ENCODE data around the gene ARFGAP1. TPM values are rescaled to one million over a fixed set of nuclear protein-coding genes. Genes with fewer than 3 reads are reported as not detected.
A peak's percentile ranks its signal among the peaks of the same experiment; 100 is the strongest.

ARFGAP1 gene
- polyA plus RNA-seq, result 10 to 100 TPM; 33.3 to 76.1 TPM

DNA sequence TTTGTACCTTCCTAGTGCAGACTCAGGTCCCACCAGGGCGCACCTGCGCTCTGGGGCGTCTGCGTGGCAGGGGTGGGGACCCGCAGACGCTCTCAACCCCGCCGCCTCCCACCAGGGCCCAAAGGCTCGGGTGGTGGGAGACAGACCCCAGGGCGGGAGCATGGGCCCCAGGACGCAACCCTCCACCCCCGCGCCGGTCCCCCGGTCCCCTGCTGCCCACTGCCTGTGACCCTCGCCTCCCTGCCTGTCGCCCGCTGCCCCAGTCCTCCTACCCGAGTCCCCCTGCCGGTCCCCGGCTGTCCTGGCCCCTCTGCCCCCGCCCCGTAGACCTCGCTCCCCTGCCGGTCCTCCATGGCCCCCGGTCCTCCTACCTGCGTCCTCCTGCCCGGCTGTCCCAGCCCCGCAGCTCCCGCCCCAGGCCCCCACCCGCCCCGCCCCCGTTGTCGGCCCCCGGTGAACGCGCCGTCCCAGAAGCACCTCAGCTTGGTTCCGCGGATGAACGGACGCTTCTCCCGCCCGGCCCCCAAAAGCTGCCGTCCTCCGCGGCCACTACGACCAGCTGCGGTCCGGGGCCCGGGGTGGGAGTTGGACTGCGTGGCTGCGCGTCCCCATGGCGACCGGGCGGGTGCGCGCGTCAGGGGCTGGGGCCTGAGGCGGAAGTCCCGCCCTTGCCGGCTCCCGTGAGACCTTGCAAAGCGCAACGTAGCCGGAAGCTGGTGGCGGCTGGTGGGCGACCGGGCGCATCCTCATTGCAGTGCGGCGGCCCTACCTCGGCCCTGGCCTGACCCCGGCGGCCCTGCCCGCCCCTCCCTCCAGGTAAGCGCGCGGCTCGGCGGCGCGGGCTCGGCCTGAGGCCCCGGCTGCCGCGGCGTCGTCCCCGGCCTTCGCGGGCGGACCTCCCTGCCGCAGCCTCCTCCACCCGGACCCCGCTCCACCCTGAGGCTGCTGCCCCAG is at the start of gene ARFGAP1:
Gene ARFGAP1 (plus strand): TSS at position 709 of the 954 bp plus-strand sequence. CDS start 2,768 bp downstream, outside the sequence.
- WGBS, 2 donors, result 1% methylated on average over 57 to 97 of the region's 97 CpGs
- peak within 1 kb of the TSS; percentile 24 to 59 for H3K27ac ChIP-seq (ENCODE audit: low read depth in 2 of 2, low read length in 1 of 2)
- H3K9me3 ChIP-seq (ENCODE audit: control insufficient read depth in 2 of 2, insufficient read depth in 1 of 2, low read depth in 1 of 2, low read length in 1 of 2), result no peaks in the 10 kb centered on the region
- H3K4me3 ChIP-seq (ENCODE audit: low read depth in 1 of 2, low read length in 2 of 2), result peak within 1 kb of the TSS; percentile 98 to 99
- H3K36me3 ChIP-seq (ENCODE audit: control insufficient read depth in 2 of 2, insufficient read depth in 2 of 2, low read length in 1 of 2), result peaks cover 3 to 13% of the 10 kb centered on the region in 2 donors
- peaks cover 6 to 11% of the 10 kb centered on the region in 2 donors for H3K4me1 ChIP-seq (ENCODE audit: control insufficient read depth in 2 of 2, insufficient read depth in 2 of 2, low read length in 1 of 2)
- H3K27me3 ChIP-seq (ENCODE audit: control insufficient read depth in 1 of 2, insufficient read depth in 2 of 2, low read length in 2 of 2), result no peaks in the 10 kb centered on the region

DNA sequence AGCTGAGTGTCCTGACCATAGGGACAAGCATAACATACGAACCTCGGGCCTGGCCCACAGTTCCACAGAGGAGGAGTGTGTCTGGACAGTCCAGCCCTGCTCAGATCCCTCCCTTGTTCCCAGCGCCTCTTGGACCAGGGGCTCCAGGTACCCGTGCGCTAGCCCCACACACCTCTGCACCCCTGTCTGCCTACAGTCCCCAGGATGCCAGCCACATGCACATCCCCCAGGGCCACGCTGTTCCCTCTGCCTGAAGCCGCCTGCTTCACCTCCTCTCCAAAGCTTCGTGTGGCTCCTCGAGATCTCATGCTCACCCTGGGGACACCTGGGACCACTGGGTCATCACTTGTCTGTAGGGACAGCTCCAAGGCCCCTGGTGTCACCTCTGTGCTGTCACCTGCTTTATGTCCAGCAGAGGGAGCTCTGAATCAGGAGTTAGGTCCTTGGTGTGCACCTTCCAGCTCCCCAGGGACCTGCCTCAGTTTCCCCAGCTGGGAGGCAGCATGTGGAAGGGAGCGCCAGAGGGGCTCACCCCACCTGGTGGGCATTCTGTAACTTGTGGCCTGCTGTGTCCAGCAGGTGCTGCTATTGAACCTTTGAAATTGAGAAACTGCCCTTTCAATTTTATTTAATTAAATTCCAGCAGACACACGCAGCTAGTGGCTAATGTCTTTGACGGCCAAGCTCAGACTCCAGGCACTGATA is 49.3 kb upstream of the ARFGAP1 start:
- no peaks in the 10 kb centered on the region for H3K36me3 ChIP-seq (ENCODE audit: control insufficient read depth in 2 of 2, insufficient read depth in 2 of 2, low read length in 1 of 2)
- no peaks in the 10 kb centered on the region for H3K27me3 ChIP-seq (ENCODE audit: control insufficient read depth in 1 of 2, insufficient read depth in 2 of 2, low read length in 2 of 2)
- H3K4me1 ChIP-seq (ENCODE audit: control insufficient read depth in 2 of 2, insufficient read depth in 2 of 2, low read length in 1 of 2), result no peaks in the 10 kb centered on the region
- H3K4me3 ChIP-seq (ENCODE audit: low read depth in 1 of 2, low read length in 2 of 2), result no peak overlapping the region
- H3K9me3 ChIP-seq (ENCODE audit: control insufficient read depth in 2 of 2, insufficient read depth in 1 of 2, low read depth in 1 of 2, low read length in 1 of 2), result no peaks in the 10 kb centered on the region
- 46 to 47% methylated on average over 12 of the region's 12 CpGs for WGBS, 2 donors
- no peak overlapping the region for H3K27ac ChIP-seq (ENCODE audit: low read depth in 2 of 2, low read length in 1 of 2)

DNA sequence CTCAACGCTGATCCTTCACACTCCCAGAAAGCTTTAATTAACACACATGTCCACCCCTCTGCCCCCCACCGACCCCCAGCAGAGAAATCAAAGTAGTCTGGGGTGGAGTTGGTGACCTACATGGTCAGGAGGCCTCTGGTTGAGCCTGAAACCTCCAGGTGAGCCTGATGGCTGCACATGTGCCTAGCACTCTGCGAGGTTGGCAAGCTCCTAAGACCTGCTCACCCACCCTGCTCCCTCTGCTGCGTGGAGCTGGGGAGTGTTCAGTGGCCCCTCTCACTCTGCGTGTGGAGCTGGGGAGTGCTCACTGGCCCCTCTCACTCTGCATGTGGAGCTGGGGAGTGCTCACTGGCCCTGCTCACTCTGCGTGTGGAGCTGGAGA is 48.8 kb upstream of the ARFGAP1 start:
- no peaks in the 10 kb centered on the region for H3K27me3 ChIP-seq (ENCODE audit: control insufficient read depth in 1 of 2, insufficient read depth in 2 of 2, low read length in 2 of 2)
- no peak overlapping the region for H3K4me3 ChIP-seq (ENCODE audit: low read depth in 1 of 2, low read length in 2 of 2)
- no peak overlapping the region for H3K27ac ChIP-seq (ENCODE audit: low read depth in 2 of 2, low read length in 1 of 2)
- no peaks in the 10 kb centered on the region for H3K9me3 ChIP-seq (ENCODE audit: control insufficient read depth in 2 of 2, insufficient read depth in 1 of 2, low read depth in 1 of 2, low read length in 1 of 2)
- no peaks in the 10 kb centered on the region for H3K4me1 ChIP-seq (ENCODE audit: control insufficient read depth in 2 of 2, insufficient read depth in 2 of 2, low read length in 1 of 2)
- no peaks in the 10 kb centered on the region for H3K36me3 ChIP-seq (ENCODE audit: control insufficient read depth in 2 of 2, insufficient read depth in 2 of 2, low read length in 1 of 2)
- 78 to 79% methylated on average over 6 of the region's 6 CpGs for WGBS, 2 donors

DNA sequence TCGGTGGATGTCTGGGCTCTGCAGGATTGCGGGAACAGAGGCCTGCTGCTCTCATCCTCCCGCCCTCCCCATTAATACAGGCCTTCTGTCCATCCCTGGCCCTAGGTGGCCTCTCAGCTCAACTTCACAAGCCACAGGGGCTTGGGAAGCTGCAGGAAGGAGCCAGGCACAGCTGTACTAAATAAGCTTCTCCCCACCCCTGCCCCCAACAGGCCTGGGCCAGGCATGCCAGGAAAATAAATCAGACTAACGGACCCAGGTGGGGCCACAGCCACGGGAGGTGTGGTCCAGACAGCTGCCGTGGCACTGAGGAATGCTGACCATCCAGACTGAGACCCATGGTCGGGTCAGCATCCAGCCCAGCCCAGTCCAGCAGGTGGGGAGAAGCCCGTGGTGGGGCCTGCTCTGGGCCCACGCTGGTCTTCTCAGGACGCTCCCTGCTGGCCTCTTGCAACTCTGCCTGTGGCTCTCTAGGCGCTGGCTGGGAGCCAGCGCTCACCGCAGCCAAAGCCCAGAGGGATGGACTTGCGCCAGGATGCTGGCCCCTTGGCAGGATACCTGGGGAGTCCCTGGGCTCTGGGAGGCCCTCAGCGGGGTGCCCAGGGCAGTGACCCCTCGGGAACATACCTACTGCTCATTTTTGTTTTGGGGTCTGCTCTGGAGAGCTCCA is 48.1 kb upstream of the ARFGAP1 start:
- Histone ChIP-seq H3K27me3 (ENCODE audit: control insufficient read depth in 1 of 2, insufficient read depth in 2 of 2, low read length in 2 of 2) (no peaks in the 10 kb centered on the region), H3K9me3 (ENCODE audit: control insufficient read depth in 2 of 2, insufficient read depth in 1 of 2, low read depth in 1 of 2, low read length in 1 of 2) (no peaks in the 10 kb centered on the region), H3K4me1 (ENCODE audit: control insufficient read depth in 2 of 2, insufficient read depth in 2 of 2, low read length in 1 of 2) (no peaks in the 10 kb centered on the region), H3K27ac (ENCODE audit: low read depth in 2 of 2, low read length in 1 of 2) (no peak overlapping the region), H3K4me3 (ENCODE audit: low read depth in 1 of 2, low read length in 2 of 2) (no peak overlapping the region), H3K36me3 (ENCODE audit: control insufficient read depth in 2 of 2, insufficient read depth in 2 of 2, low read length in 1 of 2) (no peaks in the 10 kb centered on the region)
- WGBS, 2 donors, result 29 to 33% methylated on average over 16 of the region's 16 CpGs

DNA sequence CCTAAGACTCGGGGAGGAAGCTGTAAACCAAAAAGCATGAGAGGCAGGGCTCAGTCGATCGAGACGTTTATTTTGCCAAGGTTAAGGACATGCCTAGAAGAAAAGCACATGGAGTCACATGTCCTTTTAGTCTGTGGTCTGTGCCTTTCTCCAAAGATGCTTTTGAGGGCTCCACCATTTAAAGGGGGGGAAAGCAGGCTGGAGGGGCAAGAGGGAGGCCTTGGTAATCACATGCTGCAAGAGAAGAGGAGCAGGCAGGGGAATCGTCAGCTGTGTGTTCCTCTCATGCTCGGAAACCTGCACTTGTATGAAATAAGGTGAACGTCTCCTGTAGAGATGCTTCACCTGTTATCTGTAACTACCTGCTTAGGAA is 47.5 kb upstream of the ARFGAP1 start:
- 39 to 49% methylated on average over 7 of the region's 7 CpGs for WGBS, 2 donors
- Histone ChIP-seq H3K4me1 (ENCODE audit: control insufficient read depth in 2 of 2, insufficient read depth in 2 of 2, low read length in 1 of 2) (no peaks in the 10 kb centered on the region), H3K4me3 (ENCODE audit: low read depth in 1 of 2, low read length in 2 of 2) (no peak overlapping the region), H3K9me3 (ENCODE audit: control insufficient read depth in 2 of 2, insufficient read depth in 1 of 2, low read depth in 1 of 2, low read length in 1 of 2) (no peaks in the 10 kb centered on the region), H3K36me3 (ENCODE audit: control insufficient read depth in 2 of 2, insufficient read depth in 2 of 2, low read length in 1 of 2) (no peaks in the 10 kb centered on the region), H3K27ac (ENCODE audit: low read depth in 2 of 2, low read length in 1 of 2) (no peak overlapping the region), H3K27me3 (ENCODE audit: control insufficient read depth in 1 of 2, insufficient read depth in 2 of 2, low read length in 2 of 2) (no peaks in the 10 kb centered on the region)

DNA sequence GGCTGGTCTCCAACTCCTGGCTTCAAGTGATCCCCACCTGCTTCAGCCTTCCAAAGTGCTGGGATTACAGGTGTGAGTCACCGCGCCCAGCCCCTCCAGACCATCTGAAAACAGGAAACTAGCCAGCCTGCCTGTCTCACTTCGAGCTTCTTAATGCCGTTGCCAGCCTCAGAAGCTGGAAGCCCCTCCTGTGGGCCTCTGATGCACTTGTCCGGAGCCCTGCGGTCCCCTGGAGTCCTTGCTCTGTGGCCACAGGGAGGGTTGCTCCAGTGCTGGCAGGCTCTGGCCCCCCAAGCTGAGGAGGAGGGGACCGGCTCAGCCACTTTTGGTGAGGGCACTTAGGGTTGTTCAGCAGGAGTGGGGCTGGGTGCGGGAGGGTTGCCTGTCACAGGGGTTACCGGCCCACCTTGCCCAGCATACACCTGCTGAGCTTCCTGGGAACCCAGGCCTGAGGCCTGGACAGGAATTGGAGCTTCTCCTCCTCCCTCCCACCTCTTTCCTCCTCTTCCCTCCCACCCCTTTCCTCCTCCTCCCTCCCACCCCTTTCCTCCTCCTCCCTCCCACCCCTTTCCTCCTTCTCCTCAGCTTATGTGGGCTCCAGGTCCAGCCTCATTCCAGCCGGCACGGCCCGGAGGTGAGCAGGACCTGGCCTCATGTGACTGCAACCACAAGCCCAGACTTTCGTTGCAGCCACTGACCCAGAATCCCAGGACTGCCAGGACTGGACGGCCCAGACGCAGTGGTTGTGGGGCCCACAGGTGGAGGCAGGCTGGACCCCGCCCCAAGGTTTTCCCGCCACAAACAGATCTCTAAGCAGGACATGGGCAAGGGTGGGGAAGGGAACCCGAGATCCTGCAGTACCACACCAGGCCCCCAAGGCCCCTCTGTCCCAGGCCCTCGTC is 46.3 kb upstream of the ARFGAP1 start:
- no peak overlapping the region for H3K27ac ChIP-seq (ENCODE audit: low read depth in 2 of 2, low read length in 1 of 2)
- no peaks in the 10 kb centered on the region for H3K27me3 ChIP-seq (ENCODE audit: control insufficient read depth in 1 of 2, insufficient read depth in 2 of 2, low read length in 2 of 2)
- no peaks in the 10 kb centered on the region for H3K9me3 ChIP-seq (ENCODE audit: control insufficient read depth in 2 of 2, insufficient read depth in 1 of 2, low read depth in 1 of 2, low read length in 1 of 2)
- no peak overlapping the region for H3K4me3 ChIP-seq (ENCODE audit: low read depth in 1 of 2, low read length in 2 of 2)
- no peaks in the 10 kb centered on the region for H3K36me3 ChIP-seq (ENCODE audit: control insufficient read depth in 2 of 2, insufficient read depth in 2 of 2, low read length in 1 of 2)
- 81% methylated on average over 19 of the region's 19 CpGs for WGBS, 2 donors
- H3K4me1 ChIP-seq (ENCODE audit: control insufficient read depth in 2 of 2, insufficient read depth in 2 of 2, low read length in 1 of 2), result peaks cover 0 to 3% of the 10 kb centered on the region in 2 donors

DNA sequence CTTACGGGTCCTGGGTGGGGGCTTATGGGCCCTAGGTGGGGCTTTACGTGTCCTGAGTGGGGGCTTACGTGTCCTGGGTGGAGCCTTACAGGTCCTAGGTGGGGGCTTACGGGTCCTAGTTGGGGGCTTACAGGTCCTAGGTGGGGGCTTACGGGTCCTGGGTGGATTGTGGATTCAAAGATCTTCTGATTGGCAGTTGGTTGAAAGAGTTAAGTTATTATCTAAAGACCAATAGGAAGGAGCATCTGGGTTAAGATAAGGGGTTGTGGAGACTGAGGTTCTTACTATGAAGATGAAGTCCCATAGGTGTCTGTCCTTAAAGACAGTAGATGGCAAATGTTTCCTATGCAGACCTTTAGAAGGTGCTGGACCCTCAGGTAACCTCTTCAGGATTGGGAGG is 45.4 kb upstream of the ARFGAP1 start:
- H3K9me3 ChIP-seq (ENCODE audit: control insufficient read depth in 2 of 2, insufficient read depth in 1 of 2, low read depth in 1 of 2, low read length in 1 of 2), result no peaks in the 10 kb centered on the region
- no peak overlapping the region for H3K4me3 ChIP-seq (ENCODE audit: low read depth in 1 of 2, low read length in 2 of 2)
- no peak overlapping the region for H3K27ac ChIP-seq (ENCODE audit: low read depth in 2 of 2, low read length in 1 of 2)
- H3K27me3 ChIP-seq (ENCODE audit: control insufficient read depth in 1 of 2, insufficient read depth in 2 of 2, low read length in 2 of 2), result no peaks in the 10 kb centered on the region
- 91 to 96% methylated on average over 5 of the region's 5 CpGs for WGBS, 2 donors
- no peaks in the 10 kb centered on the region for H3K36me3 ChIP-seq (ENCODE audit: control insufficient read depth in 2 of 2, insufficient read depth in 2 of 2, low read length in 1 of 2)
- peaks cover 0 to 3% of the 10 kb centered on the region in 2 donors for H3K4me1 ChIP-seq (ENCODE audit: control insufficient read depth in 2 of 2, insufficient read depth in 2 of 2, low read length in 1 of 2)

DNA sequence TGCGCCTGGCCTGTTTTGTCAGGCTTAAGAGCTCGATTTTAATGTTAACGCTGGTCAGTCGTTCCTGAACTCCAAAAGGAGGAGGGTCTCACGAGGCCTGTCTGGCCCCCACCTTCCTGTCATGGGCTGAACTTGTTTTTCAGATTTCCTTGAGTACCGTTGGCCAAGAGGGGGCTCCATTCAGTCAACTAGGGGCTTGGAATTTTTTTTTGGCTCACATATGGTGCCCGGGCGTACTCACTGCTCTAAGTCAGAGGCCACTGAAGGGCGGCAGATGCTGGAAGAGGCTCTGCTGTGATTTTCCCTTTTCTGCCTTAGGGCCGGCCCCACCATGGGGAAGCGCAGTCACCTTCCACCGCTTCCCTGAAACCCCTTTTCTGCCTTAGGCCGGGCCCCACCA is 43.8 kb upstream of the ARFGAP1 start:
- no peak overlapping the region for H3K4me3 ChIP-seq (ENCODE audit: low read depth in 1 of 2, low read length in 2 of 2)
- H3K27ac ChIP-seq (ENCODE audit: low read depth in 2 of 2, low read length in 1 of 2), result no peak overlapping the region
- WGBS, 2 donors, result 54 to 61% methylated on average over 13 of the region's 13 CpGs
- H3K9me3 ChIP-seq (ENCODE audit: control insufficient read depth in 2 of 2, insufficient read depth in 1 of 2, low read depth in 1 of 2, low read length in 1 of 2), result no peaks in the 10 kb centered on the region
- H3K36me3 ChIP-seq (ENCODE audit: control insufficient read depth in 2 of 2, insufficient read depth in 2 of 2, low read length in 1 of 2), result no peaks in the 10 kb centered on the region
- no peaks in the 10 kb centered on the region for H3K27me3 ChIP-seq (ENCODE audit: control insufficient read depth in 1 of 2, insufficient read depth in 2 of 2, low read length in 2 of 2)
- peaks cover 0 to 3% of the 10 kb centered on the region in 2 donors for H3K4me1 ChIP-seq (ENCODE audit: control insufficient read depth in 2 of 2, insufficient read depth in 2 of 2, low read length in 1 of 2)
